HT1080 (cell line): ENCODE data around the gene ZDHHC18. TPM values are rescaled to one million over a fixed set of nuclear protein-coding genes. Genes with fewer than 3 reads are reported as not detected.

Experiments used
- DNase-seq: peaks from one replicate; pipeline ENCODE4 v3.0.0-alpha.2; 2015; ENCODE audit warnings: low read depth
- polyA plus RNA-seq, 2 experiments: library from polyadenylated mRNA; depleted of rRNA; stranded (reverse); fragments of >200 nt; gene quantifications; 2 replicates each; pipeline ENCODE4 v1.2.3, GENCODE V29; 2015
- total RNA-seq: library from RNA; depleted of rRNA; stranded (reverse); fragments of >200 nt; shearing (Covaris generic); gene quantifications from 2 replicates; pipeline ENCODE4 v1.2.3, GENCODE V29; 2014; rRNA removed

ZDHHC18 gene, protein sequence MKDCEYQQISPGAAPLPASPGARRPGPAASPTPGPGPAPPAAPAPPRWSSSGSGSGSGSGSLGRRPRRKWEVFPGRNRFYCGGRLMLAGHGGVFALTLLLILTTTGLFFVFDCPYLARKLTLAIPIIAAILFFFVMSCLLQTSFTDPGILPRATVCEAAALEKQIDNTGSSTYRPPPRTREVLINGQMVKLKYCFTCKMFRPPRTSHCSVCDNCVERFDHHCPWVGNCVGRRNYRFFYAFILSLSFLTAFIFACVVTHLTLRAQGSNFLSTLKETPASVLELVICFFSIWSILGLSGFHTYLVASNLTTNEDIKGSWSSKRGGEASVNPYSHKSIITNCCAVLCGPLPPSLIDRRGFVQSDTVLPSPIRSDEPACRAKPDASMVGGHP
- 15.9 and 30.4 TPM in 2 replicates for total RNA-seq
- 17.1 and 18.8 TPM in 2 replicates for polyA plus RNA-seq (2015; cell fraction: cytosol; rRNA removed)
- polyA plus RNA-seq (2015; cell fraction: nucleus; rRNA removed) = 22.0 and 24.5 TPM in 2 replicates

DNA sequence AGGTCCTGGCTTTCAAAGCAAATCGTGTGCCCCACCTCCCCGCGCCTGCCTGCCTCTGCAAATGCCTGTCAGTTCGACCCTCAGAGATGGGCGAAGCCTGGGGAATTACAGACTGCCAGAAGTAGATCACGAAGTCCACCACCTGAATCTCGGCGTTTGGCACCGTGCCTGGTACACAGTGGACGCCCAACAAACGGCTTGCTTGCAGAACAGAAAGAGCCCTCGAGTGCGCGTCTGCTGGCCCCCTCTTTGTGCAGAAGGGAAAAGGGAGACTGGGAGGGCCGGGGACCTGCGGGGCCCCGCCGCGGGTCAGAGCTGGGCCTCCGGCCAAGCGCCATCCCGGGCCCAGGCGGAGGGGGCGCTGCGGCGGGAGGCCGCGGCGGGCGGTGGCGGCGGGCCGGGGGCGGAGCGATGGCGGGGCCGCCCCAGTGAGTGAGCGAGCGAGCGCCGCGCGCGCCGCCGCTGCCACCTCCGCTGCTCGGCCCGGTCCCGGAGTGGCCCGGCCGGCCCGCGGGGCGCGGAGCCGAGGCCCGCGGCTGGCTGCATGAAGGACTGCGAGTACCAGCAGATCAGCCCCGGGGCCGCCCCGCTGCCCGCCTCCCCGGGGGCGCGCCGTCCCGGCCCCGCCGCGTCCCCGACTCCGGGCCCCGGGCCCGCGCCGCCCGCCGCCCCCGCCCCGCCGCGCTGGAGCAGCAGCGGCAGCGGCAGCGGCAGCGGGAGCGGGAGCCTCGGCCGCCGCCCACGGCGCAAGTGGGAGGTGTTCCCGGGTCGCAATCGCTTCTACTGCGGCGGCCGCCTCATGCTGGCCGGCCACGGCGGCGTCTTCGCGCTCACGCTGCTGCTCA, at the start of gene ZDHHC18:
ZDHHC18 (plus strand) TSS at position 428 of the 845 bp plus-strand sequence; CDS start at position 545, 117 bp downstream.
- DNase-seq = peak; percentile 24

- no peak for DNase-seq
These were observed 47.3 kb upstream of the ZDHHC18 start for GRCh38 chr1:26779098-26779668.

DNA sequence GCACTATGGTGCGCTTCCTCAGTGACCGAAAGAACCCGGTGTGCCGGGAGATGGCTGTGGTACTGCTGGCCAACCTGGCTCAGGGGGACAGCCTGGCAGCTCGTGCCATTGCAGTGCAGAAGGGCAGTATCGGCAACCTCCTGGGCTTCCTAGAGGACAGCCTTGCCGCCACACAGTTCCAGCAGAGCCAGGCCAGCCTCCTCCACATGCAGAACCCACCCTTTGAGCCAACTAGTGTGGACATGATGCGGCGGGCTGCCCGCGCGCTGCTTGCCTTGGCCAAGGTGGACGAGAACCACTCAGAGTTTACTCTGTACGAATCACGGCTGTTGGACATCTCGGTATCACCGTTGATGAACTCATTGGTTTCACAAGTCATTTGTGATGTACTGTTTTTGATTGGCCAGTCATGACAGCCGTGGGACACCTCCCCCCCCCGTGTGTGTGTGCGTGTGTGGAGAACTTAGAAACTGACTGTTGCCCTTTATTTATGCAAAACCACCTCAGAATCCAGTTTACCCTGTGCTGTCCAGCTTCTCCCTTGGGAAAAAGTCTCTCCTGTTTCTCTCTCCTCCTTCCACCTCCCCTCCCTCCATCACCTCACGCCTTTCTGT, 46.0 kb upstream of the ZDHHC18 start:
- no peak for DNase-seq

DNA sequence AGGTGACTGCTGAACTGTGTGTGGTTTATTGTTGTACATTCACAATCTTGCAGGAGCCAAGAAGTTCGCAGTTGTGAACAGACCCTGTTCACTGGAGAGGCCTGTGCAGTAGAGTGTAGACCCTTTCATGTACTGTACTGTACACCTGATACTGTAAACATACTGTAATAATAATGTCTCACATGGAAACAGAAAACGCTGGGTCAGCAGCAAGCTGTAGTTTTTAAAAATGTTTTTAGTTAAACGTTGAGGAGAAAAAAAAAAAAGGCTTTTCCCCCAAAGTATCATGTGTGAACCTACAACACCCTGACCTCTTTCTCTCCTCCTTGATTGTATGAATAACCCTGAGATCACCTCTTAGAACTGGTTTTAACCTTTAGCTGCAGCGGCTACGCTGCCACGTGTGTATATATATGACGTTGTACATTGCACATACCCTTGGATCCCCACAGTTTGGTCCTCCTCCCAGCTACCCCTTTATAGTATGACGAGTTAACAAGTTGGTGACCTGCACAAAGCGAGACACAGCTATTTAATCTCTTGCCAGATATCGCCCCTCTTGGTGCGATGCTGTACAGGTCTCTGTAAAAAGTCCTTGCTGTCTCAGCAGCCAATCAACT, 45.2 kb upstream of the ZDHHC18 start:
- DNase-seq = no peak

DNA sequence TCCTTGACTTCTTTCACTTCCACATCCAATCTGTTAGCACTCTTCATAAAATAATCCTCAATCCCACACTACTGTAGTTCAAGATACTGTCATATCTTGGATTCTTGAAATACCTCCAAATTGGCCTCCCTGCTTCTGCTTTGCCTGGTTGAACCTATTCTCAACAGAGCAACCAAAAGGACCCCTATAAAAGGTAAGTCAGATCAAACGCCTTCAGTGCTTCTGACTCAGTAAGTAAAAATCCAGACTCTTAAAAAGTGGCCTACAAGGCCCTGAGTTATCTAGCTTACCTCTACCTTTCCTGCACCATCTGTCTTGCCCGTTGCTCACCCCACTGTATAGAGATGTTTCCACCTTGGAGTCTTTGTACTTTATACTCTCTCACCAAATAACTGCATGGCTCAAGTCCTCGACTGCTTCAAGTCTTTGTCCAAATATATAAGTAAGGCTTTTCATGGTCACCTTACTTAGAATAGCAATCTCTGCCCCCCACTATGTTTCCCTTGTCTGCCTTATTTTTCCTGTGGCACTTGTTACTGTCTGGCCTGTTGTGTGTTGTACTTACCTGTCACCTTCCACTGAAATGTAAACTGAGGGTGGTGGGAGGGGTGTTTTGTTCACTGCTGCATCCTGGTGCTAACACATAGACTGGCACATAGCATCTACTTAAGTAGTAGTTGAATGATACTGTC, 43.8 kb upstream of the ZDHHC18 start:
- no peak for DNase-seq

DNA sequence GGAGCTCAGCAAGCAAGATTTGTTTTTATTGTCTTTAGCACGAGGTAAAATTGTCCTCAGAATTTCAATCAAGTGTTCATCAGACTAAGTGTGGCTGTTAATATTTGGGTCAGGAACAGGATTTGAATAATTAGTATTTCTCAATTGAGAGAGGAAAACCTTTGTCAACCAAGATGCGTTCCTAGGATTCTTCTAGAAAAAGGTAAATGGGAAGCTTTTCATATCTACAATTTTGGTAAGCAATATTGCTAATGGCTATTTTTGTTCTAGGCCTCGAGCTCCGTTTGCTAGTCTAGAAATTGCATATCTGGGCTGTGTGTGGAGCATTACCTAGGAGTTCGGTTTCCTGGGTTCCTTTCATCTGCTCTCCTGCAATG, 42.9 kb upstream of the ZDHHC18 start:
- DNase-seq = no peak

- DNase-seq = peak; percentile 56
These were observed 42.2 kb upstream of the ZDHHC18 start for GRCh38 chr1:26784023-26784871.

- no peak for DNase-seq
These were observed 41.6 kb upstream of the ZDHHC18 start for GRCh38 chr1:26784886-26785285.

- no peak for DNase-seq
These were observed 40.7 kb upstream of the ZDHHC18 start for GRCh38 chr1:26785611-26786436.

DNA sequence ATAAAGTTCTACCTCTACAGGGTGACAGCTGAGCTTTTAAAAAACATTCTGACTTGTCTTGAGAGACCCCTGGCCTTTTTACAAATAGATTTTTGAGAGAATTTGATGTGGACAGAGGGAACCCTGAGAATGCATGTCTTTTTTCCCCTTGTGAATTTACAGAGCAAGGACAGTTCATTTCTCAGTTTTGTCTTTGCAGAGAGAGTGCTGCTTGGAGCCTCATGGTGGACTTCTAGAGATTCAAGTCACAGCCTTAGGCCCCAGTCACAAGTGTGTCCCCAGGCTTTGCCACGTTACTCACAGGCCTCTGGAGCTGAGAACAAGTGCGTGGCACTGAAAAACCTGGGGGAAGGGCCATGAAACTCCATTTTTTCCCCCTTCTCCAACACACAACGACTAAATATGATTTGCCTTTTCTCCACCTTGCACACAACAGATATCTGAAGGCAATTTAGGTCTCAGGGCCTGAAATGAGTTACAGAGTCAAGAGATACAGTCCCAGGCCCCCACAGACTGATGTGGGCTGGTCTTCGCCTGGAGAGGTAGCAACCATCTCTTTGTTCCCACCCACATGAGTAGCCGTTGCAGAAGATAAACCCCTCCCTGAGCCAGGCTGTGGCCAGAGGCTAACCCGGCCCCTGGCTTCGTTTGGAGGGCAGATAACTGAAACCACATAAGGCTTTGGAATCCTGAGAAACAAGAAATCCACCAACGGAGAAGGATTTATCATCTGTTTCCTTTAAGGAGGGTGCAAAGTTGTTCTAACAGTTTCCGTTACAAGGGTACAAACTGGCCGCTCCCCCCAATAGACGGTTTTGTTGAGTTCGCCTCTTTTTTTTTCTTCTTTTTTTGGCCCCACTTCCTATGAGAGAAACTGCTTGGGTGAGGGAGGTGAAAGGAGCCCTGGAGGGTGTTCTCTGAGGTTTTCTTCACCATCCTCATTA, 39.8 kb upstream of the ZDHHC18 start:
- DNase-seq = peak; percentile 73

DNA sequence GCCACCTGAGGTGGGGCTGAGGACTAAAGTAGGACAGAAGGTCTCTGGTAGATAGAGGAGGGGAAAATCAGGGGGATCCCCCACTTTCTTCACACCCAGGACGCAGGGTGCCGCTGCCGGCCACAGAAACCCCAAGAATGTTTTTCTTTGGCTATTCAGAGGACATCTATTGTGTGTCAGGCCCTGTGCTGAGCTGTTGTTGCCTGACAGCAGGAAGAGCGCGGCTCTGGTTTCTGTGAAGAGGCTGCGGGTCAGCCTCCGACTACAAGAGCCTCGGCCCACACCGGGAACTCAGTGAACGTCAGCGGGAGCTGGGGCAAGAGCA, 39.1 kb upstream of the ZDHHC18 start:
- DNase-seq = no peak

DNA sequence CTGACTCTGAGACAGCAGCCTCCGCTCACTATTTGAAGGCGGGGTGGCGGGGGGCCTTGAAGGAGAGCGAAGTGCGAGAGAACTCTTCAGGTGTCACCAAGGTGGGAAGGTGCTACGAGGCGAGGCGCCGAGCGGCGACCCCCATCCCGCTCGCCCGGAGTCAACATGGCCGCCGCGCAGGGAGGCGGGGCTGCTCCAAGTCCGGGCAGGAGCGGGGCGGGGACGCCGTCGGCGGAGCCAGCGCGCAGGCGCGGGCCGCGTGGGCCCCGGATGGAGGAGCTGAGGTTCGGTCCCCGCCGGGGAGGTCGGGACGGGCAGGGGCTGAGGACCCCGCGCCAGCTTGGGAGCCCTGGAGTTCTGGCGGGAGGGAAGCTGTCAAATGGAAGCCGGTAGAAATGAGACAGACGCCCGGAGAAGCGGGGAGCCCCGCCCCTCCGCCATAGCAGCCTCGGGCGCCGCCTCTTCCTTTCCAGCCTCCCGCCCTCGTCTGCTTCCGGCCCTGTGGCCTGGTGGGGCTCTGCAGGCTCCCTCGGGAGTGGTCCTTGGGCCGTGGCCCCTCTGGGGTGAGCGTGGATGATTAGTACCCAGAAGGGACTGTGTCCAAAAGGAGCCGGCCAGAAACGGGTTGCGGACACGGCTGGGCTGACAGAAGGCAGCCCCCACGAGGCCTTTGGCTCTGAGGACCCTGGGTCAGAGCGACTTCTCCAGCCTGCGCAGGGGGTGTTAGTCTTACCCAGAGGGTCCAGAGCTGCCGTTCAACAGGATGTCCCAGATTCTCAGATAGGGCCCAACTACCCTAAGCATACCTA, 38.6 kb upstream of the ZDHHC18 start, which contains the start of gene PIGV:
PIGV (plus strand) TSS at position 245 of the 809 bp plus-strand sequence. CDS start 2,866 bp downstream, outside the sequence.
- DNase-seq = peak; percentile 92

DNA sequence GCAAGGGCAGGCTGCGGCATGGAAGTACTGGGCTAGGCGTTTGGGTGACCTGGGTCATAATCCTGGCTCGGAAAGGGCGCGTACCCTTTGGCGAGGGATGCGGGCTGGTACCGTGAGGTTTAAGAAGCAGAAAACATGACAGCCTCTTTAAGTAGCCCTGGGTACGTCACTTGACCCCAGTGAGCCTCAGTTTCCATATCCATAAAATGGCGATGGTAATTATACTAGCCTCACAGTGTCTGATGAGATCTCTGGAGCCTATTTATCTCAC, 38.0 kb upstream of the ZDHHC18 start:
- DNase-seq = no peak

GRCh38 chr1:26788836-26789611, 37.5 kb upstream of the ZDHHC18 start:
- peak; percentile 81 for DNase-seq

DNA sequence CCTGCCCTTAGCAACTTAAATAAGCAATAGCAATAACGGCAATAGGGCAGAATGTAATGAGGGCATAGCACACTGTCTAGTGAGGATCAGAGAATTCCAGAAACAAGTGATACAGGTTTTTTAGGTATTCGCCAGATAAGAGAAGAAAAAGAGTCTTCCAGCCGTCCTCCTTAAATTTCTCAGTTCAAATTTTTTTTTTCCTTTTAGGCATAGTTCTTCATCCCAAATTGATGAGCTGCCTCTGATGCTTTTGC, 36.9 kb upstream of the ZDHHC18 start:
- no peak for DNase-seq

- no peak for DNase-seq
These were observed 36.6 kb upstream of the ZDHHC18 start for GRCh38 chr1:26789931-26790330.
